Ovary (tissue), 3 donors: ENCODE measurements around the gene STAMBP.

Experiments used
- EP300 ChIP-seq: sonication (generic); formaldehyde crosslinking; IDR thresholded peaks from one replicate; pipeline ENCODE4 v1.6.1; 2017; ENCODE audit warnings: antibody characterized with exemption
- POLR2A ChIP-seq: fragments of 450-650 bp; IDR thresholded peaks from one replicate; pipeline ENCODE4 v1.6.1; 2017; ENCODE audit warnings: antibody characterized with exemption, mild to moderate bottlenecking, moderate library complexity
- TF ChIP-seq, protein P1 (sequence below), 3 donors: fragments of 450-650 bp in 2 of 3; fragments of 200-600 bp in 1 of 3; IDR thresholded peaks; one replicate each; pipeline versions ENCODE4 v1.5.1 to v1.8.0; 2016 to 2022; ENCODE audit warnings: antibody characterized with exemption in 3 of 3, mild to moderate bottlenecking in 1 of 3
- donor health status: DM: no; HTN: no; CAD: no.

GRCh38 chr2:73821227-73821626 is 7.5 kb upstream of the STAMBP start:
- TF ChIP-seq, protein P1, sequence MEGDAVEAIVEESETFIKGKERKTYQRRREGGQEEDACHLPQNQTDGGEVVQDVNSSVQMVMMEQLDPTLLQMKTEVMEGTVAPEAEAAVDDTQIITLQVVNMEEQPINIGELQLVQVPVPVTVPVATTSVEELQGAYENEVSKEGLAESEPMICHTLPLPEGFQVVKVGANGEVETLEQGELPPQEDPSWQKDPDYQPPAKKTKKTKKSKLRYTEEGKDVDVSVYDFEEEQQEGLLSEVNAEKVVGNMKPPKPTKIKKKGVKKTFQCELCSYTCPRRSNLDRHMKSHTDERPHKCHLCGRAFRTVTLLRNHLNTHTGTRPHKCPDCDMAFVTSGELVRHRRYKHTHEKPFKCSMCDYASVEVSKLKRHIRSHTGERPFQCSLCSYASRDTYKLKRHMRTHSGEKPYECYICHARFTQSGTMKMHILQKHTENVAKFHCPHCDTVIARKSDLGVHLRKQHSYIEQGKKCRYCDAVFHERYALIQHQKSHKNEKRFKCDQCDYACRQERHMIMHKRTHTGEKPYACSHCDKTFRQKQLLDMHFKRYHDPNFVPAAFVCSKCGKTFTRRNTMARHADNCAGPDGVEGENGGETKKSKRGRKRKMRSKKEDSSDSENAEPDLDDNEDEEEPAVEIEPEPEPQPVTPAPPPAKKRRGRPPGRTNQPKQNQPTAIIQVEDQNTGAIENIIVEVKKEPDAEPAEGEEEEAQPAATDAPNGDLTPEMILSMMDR (IDR thresholded peaks at IDR 0.05), result no peak
- no peak for TF ChIP-seq POLR2A
- no peak for TF ChIP-seq EP300
